ENCODE results near the gene ERICH6B.

DNA sequence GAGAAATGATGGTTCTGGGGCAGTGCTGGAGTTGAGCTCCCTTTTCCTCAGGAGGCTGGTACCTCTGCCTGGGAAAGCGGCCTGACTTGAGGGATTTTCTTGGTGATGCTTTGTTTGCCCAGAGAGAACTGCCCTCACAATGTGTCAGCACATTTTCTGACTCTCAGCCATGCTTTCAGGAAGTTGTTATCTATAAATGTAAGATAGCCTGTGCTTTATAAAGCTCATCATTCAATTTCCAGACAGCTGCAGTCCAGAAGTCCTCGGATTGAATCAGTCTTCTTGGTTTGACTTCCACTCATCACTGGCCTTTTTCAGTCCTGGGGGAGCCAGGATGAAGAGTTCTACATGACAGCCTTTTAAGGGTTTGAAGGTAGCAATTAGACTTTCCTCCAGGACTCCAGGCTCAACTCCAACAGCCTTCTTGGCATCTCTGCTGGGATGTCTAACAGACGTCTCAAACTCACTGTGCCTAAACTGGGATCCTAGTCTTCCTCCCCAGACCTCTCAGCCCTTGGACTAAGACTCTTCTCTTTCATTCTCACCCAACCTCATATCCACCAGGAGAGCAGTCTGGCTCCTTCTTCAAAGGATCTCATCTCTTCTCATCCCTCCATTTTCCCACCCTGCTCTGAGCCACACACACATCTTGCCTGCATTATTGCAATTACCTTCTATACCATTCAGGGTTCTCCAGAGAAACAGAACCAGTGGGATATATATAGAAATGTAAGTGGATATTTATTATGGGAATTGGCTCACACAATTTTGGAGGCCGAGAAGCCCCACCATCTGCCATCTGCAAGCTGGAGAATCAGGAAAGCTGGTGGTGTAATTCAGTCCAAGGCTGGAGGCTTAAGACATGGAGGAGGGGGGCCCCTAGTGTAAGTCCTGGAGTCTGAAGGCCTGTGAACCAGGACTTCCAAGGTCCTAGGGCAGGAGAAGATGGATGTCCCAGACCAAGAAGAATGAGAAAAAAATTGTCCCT is 13.1 kb downstream of the ERICH6B start:
- TF ChIP-seq, protein P1, sequence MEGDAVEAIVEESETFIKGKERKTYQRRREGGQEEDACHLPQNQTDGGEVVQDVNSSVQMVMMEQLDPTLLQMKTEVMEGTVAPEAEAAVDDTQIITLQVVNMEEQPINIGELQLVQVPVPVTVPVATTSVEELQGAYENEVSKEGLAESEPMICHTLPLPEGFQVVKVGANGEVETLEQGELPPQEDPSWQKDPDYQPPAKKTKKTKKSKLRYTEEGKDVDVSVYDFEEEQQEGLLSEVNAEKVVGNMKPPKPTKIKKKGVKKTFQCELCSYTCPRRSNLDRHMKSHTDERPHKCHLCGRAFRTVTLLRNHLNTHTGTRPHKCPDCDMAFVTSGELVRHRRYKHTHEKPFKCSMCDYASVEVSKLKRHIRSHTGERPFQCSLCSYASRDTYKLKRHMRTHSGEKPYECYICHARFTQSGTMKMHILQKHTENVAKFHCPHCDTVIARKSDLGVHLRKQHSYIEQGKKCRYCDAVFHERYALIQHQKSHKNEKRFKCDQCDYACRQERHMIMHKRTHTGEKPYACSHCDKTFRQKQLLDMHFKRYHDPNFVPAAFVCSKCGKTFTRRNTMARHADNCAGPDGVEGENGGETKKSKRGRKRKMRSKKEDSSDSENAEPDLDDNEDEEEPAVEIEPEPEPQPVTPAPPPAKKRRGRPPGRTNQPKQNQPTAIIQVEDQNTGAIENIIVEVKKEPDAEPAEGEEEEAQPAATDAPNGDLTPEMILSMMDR (IDR thresholded peaks at IDR 0.05) = no peak
- TF ChIP-seq POLR2A (IDR thresholded peaks at IDR 0.05) = no peak
